ENCODE data around the gene LRRC3B.

Gene LRRC3B

GRCh38 chr3:26721047-26721446 is 98.5 kb downstream of the LRRC3B start:
- DNase-seq (ENCODE audit: low read depth): no peak
- H3K4me3 ChIP-seq (ENCODE audit: low read depth, low read length): no peak overlapping the region
- in situ Hi-C loops (cut with HindIII; ENCODE audit: low sequenced_read_pairs): no loop called here
- no peak for TF ChIP-seq CTCF (IDR thresholded peaks at IDR 0.05; ENCODE audit: low read depth, low read length, missing control alignments)

GRCh38 chr3:26731843-26732242 is 109.3 kb downstream of the LRRC3B start:
- no peak for DNase-seq (ENCODE audit: low read depth)
- H3K4me3 ChIP-seq (ENCODE audit: low read depth, low read length): no peak overlapping the region
- in situ Hi-C loops (cut with HindIII; ENCODE audit: low sequenced_read_pairs): no loop called here
- TF ChIP-seq CTCF (IDR thresholded peaks at IDR 0.05; ENCODE audit: low read depth, low read length, missing control alignments): no peak

GRCh38 chr3:26750263-26750662 is 127.7 kb downstream of the LRRC3B start:
- in situ Hi-C loops (cut with HindIII; ENCODE audit: low sequenced_read_pairs): no loop called here
- DNase-seq (ENCODE audit: low read depth): no peak
- TF ChIP-seq CTCF (IDR thresholded peaks at IDR 0.05; ENCODE audit: low read depth, low read length, missing control alignments): no peak

GRCh38 chr3:26752466-26752865 is 129.9 kb downstream of the LRRC3B start:
- in situ Hi-C loops (cut with HindIII; ENCODE audit: low sequenced_read_pairs): no loop called here

More at GRCh38 chr3:26750263-26750662, 127.7 kb downstream of the LRRC3B start:
- no peak overlapping the region for H3K4me3 ChIP-seq (ENCODE audit: low read depth, low read length)

GRCh38 chr3:26753095-26753494 is 130.5 kb downstream of the LRRC3B start:
- no peak for DNase-seq (ENCODE audit: low read depth)
- in situ Hi-C loops (cut with HindIII; ENCODE audit: low sequenced_read_pairs): no loop called here
- no peak overlapping the region for H3K4me3 ChIP-seq (ENCODE audit: low read depth, low read length)
- no peak for TF ChIP-seq CTCF (IDR thresholded peaks at IDR 0.05; ENCODE audit: low read depth, low read length, missing control alignments)

More at GRCh38 chr3:26752466-26752865, 129.9 kb downstream of the LRRC3B start:
- no peak for TF ChIP-seq CTCF (IDR thresholded peaks at IDR 0.05; ENCODE audit: low read depth, low read length, missing control alignments)
- DNase-seq (ENCODE audit: low read depth): no peak
- no peak overlapping the region for H3K4me3 ChIP-seq (ENCODE audit: low read depth, low read length)

GRCh38 chr3:26757978-26758377 is 135.4 kb downstream of the LRRC3B start:
- in situ Hi-C loops (cut with HindIII; ENCODE audit: low sequenced_read_pairs): no loop called here

More at GRCh38 chr3:26757978-26758377, 135.4 kb downstream of the LRRC3B start:
- H3K4me3 ChIP-seq (ENCODE audit: low read depth, low read length): no peak overlapping the region
- no peak for DNase-seq (ENCODE audit: low read depth)
- no peak for TF ChIP-seq CTCF (IDR thresholded peaks at IDR 0.05; ENCODE audit: low read depth, low read length, missing control alignments)

Measured in astrocyte of the cerebellum (primary cell).